Motor neuron (in vitro differentiated cells): Measurements from ENCODE around the gene ASCC2. TPM values are rescaled to one million over a fixed set of nuclear protein-coding genes. Genes with fewer than 3 reads are reported as not detected.

ENCODE experiments used
- ATAC-seq, 8 experiments: fragments of 200-7000 bp; cut with Tn5 transposase; replicated peaks in 6 of 8; 2 replicates each; pipeline ENCODE4 v1.8.0; 2021; ENCODE audit warnings: mild to moderate bottlenecking in 8 of 8, moderate library complexity in 8 of 8
- H3K27ac ChIP-seq, 2 donors: fragments of 250-450 bp; sonication (Bioruptor Pico); 2 replicates each; pipeline ENCODE4 v1.9.0; 2021; ENCODE audit warnings: antibody characterized with exemption in 2 of 2, mild to moderate bottlenecking in 2 of 2, moderate library complexity in 1 of 2
- H3K4me1 ChIP-seq, 2 donors: fragments of 250-450 bp; sonication (Bioruptor Pico); replicated peaks in 1 of 2; 2 replicates each; pipeline ENCODE4 v1.6.1; 2021; ENCODE audit warnings: antibody characterized with exemption in 2 of 2, mild to moderate bottlenecking in 2 of 2, moderate library complexity in 1 of 2
- H3K4me3 ChIP-seq, 5 donors: fragments of 250-450 bp; sonication (Bioruptor Pico); 2 replicates each; pipeline ENCODE4 v1.9.0; 2021; ENCODE audit warnings: antibody characterized with exemption in 5 of 5, mild to moderate bottlenecking in 5 of 5, moderate library complexity in 4 of 5
- WGBS, 10 experiments: fragments of 450-650 bp; shearing (Covaris generic); methylation state at CpG; one replicate each; pipeline ENCODE4 v1.0.0; 2022; 5-methylcytosine and 5-hydroxymethylcytosine counted together
- in situ Hi-C, 9 experiments: fragments of 400-800 bp; cut with MboI; loops; one replicate each; pipeline ENCODE4 v1.15.0; 2021; ENCODE audit warnings: low sequenced_read_pairs in 9 of 9, low pct_unique_long_range_greater_than_20kb in 2 of 9; ENCODE audit not compliant: unreplicated experiment in 9 of 9
- total RNA-seq, 8 experiments: library from RNA; unstranded; fragments of 300-600 nt; gene quantifications; 2 replicates each; pipeline versions ENCODE4 v1.2.3 to v1.2.4, GENCODE V29; 2022

ASCC2 gene
- total RNA-seq, 8 experiments from 2014 or later: 17.8 to 70.7 (median 35.2) TPM

GRCh38 chr22:29739346-29739875 is 98.7 kb downstream of the ASCC2 start:
- Histone ChIP-seq H3K4me1 (peaks cover 8 to 9% of the 10 kb centered on the region in 2 donors), H3K27ac (no peak overlapping the region), H3K4me3 (no peak overlapping the region)
- in situ Hi-C loops: no loop called here
- no peak for ATAC-seq
- WGBS, 10 experiments: 60 to 100% (median 94%) methylated on average over 1 to 7 of the region's 17 CpGs; no CpG with 5 or more reads in 5 of the 10 experiments

Other genes with a start within 250 kb of the ASCC2 start
- 10 to 100 TPM; 20.3 to 51.2 (median 34.8) TPM for gene NF2, start 234.6 kb downstream of the ASCC2 start, total RNA-seq
- 1 to 10 TPM in 4 of 8 experiments, under 1 TPM in 4; 0.13 to 3.4 (median 1.0) TPM for gene CABP7, start 118.3 kb downstream of the ASCC2 start, total RNA-seq
- gene ZMAT5, start 71.3 kb downstream of the ASCC2 start, total RNA-seq: 10 to 100 TPM; 16.7 to 36.2 (median 26.5) TPM
- gene UQCR10, start 70.9 kb downstream of the ASCC2 start, total RNA-seq: 100 to 1,000 TPM; 159 to 223 (median 194) TPM
- gene MTMR3, start 44.9 kb upstream of the ASCC2 start, total RNA-seq: 10 to 100 TPM; 16.9 to 50.3 (median 21.6) TPM
- under 1 TPM in 3 of 8 experiments, not detected in 5; 0.11 to 0.23 (median 0.13) TPM for gene HORMAD2, start 242.2 kb upstream of the ASCC2 start, total RNA-seq